ENCODE results near the gene MBD5. TPM values are rescaled to one million over a fixed set of nuclear protein-coding genes. Genes with fewer than 3 reads are reported as not detected.

Gene MBD5
- polyA plus RNA-seq, 3 donors from 2014 or later, result 10.0 to 19.2 (median 14.3) TPM

DNA sequence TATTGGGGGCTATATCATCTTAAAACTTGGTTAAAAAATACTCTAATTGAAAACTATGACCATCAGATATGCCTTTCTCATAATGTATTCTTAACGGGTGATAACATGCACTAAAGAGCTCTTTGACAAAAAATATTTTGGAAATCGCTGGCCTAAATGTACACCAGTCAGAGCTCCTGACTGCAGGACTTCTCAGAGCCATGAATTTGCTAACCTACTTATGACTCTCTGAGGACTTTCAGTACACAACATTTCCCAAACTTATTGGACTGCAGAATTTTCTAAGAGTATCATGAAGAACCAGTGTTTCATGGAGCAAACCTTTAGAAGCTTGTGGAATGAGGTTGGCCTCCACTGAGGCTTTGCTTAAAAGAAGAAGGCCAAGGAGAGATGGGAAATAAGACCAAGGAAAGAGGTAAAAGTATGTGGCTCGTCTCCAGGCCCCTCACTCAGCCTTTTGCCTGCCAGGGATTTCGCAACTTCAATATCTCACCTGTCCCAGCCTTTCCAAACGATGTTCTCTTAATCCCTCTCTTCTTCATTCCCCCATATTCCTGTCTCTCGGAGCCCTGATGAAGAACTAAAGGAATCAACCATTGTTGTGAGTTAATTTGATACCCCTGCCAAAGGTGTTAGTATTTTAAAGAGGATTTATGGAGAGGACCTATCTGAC, 534.9 kb downstream of the MBD5 start:
- no peak for DNase-seq
- no peak overlapping the region for H3K27ac Mint-ChIP-seq
- H3K27me3 Mint-ChIP-seq (ENCODE audit: low read depth in 3 of 3), result no peaks in the 10 kb centered on the region
- H3K4me3 Mint-ChIP-seq, result no peak overlapping the region
- no peaks in the 10 kb centered on the region for H3K4me1 Mint-ChIP-seq
- H3K9me3 Mint-ChIP-seq, result no peaks in the 10 kb centered on the region
- H3K36me3 Mint-ChIP-seq, result no peaks in the 10 kb centered on the region

DNA sequence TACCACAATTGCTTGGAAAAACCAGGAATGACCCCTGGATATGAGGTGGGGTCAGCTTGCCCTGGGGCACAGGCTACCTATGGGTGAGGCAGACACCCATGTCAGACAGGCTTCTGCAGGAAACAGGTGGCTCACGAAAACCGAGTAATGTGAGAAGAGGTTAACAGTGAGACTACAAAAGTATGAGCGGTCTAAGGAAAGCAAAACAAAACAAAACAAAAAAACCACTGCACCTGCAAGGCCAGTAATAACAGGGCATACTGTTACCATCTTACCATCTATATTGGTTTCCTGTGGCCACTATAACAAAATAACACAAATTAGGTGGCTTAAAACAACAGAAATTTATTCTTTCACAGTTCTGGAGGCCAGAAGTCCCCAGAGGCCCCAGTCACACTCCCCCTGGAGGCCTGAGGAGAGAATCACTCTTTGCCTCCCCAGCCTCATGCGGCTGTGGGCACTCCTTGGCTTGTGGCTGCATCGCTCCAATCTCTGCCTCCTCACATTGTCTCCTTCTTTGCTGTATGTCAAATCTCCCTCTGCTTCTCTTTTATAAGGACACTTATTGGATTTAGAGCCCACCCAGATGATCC, 537.0 kb downstream of the MBD5 start:
- no peak for DNase-seq
- H3K27me3 Mint-ChIP-seq (ENCODE audit: low read depth in 3 of 3), result no peaks in the 10 kb centered on the region
- H3K4me3 Mint-ChIP-seq, result no peak overlapping the region
- H3K36me3 Mint-ChIP-seq, result no peaks in the 10 kb centered on the region
- H3K4me1 Mint-ChIP-seq, result no peaks in the 10 kb centered on the region
- no peaks in the 10 kb centered on the region for H3K9me3 Mint-ChIP-seq
- no peak overlapping the region for H3K27ac Mint-ChIP-seq

DNA sequence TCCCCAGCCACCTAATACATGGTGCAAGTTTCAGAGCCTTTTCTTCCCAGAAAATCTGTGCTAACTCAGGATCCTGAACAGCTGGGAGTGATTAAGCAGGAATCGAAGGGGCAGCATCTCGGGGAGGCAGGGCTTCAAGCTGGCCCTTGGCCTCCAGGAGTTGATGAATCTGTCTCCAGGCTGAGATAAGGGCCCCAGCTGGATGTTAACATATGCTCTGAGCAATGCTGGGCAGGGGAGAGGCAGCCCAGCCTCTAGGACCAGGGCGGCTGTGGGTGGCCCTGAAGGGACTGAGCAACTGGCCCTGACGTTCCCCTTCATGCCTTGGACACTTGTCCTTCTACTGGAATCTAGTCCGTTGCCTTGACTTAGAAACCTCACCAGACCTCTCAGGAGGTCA, 539.6 kb downstream of the MBD5 start:
- no peak for DNase-seq
- no peaks in the 10 kb centered on the region for H3K36me3 Mint-ChIP-seq
- no peak overlapping the region for H3K27ac Mint-ChIP-seq
- no peaks in the 10 kb centered on the region for H3K9me3 Mint-ChIP-seq
- no peaks in the 10 kb centered on the region for H3K4me1 Mint-ChIP-seq
- H3K4me3 Mint-ChIP-seq, result no peak overlapping the region
- no peaks in the 10 kb centered on the region for H3K27me3 Mint-ChIP-seq (ENCODE audit: low read depth in 3 of 3)

DNA sequence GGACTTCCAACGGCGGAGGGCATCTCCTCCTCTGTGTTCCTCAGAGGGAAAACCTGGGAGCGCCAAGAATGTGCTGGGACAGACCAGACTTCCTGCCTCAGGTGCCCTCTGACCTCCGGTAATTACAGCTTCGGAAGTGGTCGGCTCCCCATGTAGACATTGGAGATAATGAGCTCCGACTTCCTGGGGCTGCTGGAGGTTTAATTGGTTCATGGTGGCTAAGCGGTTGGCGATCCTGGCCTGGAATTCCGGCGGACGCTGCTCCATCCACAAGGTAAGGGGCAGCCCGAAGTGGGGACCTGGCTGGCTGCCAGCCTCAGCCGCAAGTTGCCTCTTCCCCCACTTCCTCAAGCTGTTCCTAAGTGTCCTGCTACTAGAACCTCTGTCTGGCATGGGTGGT, 540.5 kb downstream of the MBD5 start:
- no peaks in the 10 kb centered on the region for H3K4me1 Mint-ChIP-seq
- no peak overlapping the region for H3K27ac Mint-ChIP-seq
- no peak for DNase-seq
- H3K9me3 Mint-ChIP-seq, result no peaks in the 10 kb centered on the region
- H3K27me3 Mint-ChIP-seq (ENCODE audit: low read depth in 3 of 3), result peaks cover 0 to 3% (median 0%) of the 10 kb centered on the region in 3 donors
- H3K36me3 Mint-ChIP-seq, result no peaks in the 10 kb centered on the region
- H3K4me3 Mint-ChIP-seq, result no peak overlapping the region

DNA sequence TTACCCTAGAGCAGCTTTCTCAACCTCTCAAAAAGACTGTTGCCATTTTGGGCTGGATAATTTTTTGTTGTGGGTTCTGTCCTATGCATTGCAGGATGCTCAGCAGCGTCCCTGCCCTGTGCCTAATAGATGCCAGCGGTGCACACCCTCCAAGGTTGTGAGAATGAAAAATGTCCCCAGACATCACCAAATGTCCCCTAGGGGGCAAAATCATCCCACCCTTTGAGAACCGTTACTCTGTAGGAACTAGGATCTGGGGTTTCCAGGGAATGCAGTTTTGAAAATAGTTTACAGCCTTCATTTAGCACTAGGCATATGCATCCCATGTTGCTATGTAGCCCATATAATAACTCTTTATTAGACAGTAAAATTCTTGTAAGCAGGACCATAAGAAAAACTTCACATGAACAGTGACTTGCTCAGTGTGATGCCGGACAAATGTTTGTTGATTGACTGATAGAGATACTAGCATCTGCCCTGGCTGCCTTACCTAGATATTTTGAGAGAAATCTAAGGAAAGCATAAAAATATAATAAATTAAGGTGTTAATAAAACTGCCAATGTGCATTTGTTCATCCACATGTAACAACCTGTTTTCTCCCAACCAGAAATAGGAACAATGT, 544.5 kb downstream of the MBD5 start:
- H3K4me3 Mint-ChIP-seq, result no peak overlapping the region
- H3K9me3 Mint-ChIP-seq, result no peaks in the 10 kb centered on the region
- H3K27me3 Mint-ChIP-seq (ENCODE audit: low read depth in 3 of 3), result peaks cover 0 to 5% (median 0%) of the 10 kb centered on the region in 3 donors
- no peak overlapping the region for H3K27ac Mint-ChIP-seq
- peaks cover 0 to 3% of the 10 kb centered on the region in 2 donors for H3K4me1 Mint-ChIP-seq
- no peaks in the 10 kb centered on the region for H3K36me3 Mint-ChIP-seq
- no peak for DNase-seq

Other genes starting within 250 kb of the MBD5 start
- 1 to 10 TPM; 6.2 to 7.3 (median 6.5) TPM for gene ACVR2A, start 176.1 kb upstream of the MBD5 start, polyA plus RNA-seq
- gene ORC4, start 354 bp upstream of the MBD5 start, polyA plus RNA-seq, result 10 to 100 TPM; 26.5 to 57.3 (median 52.3) TPM

Measured in immature natural killer cell (primary cell).